GM19035 (cell line): ENCODE data around the gene TMEM187.
A peak's percentile ranks its signal among the peaks of the same experiment; 100 is the strongest.

Experiments
- ATAC-seq: cut with Tn5 transposase; IDR thresholded peaks from one replicate; pipeline ENCODE4 v1.9.1; 2021; ENCODE audit not compliant: unreplicated experiment

TMEM187 gene

DNA sequence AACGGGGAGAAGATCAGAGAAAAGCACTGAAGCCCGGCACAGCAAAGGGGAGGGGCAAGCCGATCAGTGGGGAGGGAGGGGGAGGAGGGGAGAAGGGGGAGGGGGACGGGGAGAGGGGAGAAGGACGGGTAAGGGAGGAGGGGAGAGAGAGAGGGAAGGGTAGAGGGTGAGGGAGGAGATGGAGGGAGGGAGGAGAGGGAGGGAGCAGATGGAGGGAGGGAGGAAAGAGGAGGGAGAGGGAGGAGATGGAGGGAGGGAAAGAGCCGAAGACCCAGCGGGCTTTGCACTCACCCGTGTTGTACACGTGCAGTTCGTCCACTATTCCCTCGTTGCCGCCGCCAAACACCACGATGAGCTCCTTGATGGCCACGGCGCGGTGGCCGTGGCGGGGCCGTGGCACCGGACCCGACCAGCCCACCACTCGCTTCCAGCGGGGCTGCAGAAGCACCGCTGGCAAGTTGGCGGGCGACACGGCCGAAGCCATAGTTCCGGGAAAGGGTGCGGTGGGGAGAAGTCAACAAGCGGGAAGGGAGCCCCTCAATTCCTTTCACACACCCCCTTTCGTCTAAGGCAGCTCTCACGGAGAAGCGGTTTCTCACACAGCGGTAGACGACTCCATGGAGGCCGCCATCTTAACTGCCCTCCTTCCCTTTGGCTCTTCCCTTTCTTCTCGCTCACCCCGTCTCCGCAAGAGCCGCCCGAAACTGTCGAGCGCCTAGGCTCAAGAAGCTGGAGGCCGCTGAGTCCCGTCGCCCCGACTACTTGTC, 2.0 kb upstream of the TMEM187 start:
- peak; percentile 0 for ATAC-seq

- peak; percentile 36 for ATAC-seq
Measured at GRCh38 chrX:153971124-153971449, 1.5 kb upstream of the TMEM187 start.

- peak; percentile 48 for ATAC-seq
Measured at GRCh38 chrX:153971450-153972367, 845 bp upstream of the TMEM187 start, which contains the start of gene HCFC1. Gene HCFC1 (minus strand): TSS chrX:153971818. CDS start chrX:153970840, 978 bp downstream.

- no peak for ATAC-seq
Measured at GRCh38 chrX:153973127-153974002, 811 bp downstream of the TMEM187 start.

DNA sequence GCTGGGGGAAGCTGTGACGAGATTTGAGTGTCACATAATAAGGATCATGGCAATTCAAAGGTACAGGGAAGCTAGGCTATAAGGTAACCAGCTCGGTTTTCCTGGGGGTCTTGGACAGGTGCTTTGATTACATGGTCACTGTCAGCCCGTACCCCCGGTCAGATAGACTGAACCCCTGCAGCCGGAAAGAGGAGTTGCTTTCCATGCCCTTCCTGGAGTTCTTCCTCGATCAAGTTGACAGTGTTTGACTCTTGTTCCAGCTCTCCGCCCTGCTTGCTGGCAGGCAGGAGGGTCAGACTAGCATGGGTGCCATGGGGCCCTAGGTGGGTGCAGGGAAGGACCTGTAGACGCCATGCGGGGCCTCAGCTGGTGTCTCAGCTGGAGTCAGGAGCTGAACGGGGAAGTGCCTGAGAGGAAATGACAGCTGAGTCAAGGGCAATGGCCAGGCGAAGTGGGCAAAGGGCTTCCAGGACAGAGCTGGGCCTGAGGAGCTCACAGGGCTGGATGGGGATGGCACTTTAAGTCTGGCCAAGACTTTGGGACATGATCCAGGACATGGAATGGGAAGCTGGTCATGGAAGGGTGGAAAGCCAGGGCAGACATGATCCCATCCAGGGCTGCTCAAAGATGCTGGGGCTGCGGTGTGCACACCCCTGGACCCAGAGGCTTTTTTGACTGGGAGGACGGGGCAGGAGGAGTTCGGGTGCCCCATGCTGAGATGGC, 1.6 kb downstream of the TMEM187 start:
- ATAC-seq, result no peak

DNA sequence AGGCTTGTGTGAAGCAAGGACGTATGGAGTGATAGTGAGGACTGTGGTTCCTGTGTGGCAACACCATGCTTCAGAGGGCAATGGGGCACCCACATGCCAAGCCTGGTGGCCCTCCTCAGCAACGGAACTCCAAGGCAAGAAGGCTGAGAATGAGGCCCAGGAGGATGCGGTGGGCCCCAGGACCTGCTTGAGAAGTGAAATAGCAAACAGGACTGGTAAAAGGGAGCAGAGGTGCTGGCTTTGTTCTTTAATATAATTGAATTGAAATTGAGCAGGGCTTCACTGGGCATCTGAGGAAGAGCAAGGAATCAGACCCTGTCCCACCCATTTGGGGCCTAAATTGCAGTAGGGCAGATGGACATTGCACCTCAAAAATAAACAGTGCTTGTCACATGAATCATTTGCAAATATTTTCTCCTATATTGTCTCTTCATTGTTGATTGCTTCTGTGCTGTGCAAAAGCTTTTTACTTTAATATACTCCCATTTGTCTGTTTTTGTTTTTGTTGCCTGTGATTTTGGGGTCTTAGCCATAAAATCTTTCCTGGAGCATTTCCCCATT, 2.3 kb downstream of the TMEM187 start:
- ATAC-seq, result no peak

DNA sequence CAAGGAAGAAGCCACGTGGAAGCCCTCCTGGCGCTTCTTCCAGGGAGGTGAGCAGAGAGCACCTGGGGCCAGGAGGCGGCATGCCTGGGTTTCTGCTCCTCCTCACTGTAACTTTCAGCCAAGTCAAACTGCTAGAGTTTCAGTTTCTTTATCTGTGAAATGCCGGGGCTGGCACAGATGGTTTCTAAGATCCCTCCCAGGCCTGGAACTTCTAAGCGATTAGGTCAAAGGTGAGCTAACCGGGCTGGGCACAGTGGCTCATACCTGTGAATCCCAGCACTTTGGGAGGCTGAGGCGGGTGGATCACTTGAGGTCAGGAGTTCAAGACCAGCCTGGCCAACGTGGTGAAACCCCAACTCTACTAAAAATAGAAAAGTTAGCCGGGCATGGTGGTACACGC, 7.8 kb downstream of the TMEM187 start:
- peak; percentile 55 for ATAC-seq

DNA sequence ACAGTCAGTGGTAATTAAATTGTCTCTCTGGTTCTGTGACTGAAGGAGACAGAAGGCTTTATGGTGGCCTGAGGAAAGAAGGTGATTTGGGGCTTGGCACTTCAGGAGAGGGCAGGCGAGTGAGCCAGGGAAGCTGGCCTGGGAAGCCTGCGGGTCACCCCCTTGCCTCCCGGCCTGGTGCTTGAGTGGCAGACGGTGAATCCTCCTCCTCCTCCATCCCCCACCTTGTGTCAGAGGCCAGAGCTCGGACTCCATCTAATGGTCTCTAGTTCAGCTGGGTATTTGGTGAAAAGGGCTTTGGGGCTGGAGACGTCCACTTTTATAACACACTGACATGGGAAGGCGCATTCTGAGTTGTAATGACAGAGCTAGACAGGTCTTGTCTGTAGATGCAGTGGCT, 8.7 kb downstream of the TMEM187 start:
- ATAC-seq, result no peak

- ATAC-seq, result no peak
Measured at GRCh38 chrX:153981771-153982533, 9.4 kb downstream of the TMEM187 start.

DNA sequence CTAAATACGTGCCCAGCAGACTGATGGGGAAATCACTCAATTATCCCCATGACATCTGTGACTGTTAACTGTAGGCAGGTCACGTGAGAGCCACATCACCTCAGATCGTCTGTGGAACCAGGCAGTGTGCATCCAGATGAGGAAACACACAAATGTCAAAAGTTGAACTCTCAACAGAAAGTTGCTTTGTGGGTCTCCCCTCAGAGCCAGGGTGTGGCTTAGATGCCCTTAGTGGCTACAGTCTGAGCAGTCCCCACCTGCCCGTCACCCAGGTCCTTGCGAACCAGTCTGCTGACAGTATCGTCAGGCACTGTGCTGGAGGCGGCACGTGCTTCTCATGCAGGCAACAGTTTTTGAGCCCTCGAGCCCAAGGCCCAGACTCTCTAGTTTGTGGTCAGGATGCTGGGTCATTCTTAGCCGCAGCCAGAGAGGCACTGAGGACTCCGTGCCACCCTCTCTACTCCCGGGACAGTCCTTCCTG, 10.8 kb downstream of the TMEM187 start:
- no peak for ATAC-seq

DNA sequence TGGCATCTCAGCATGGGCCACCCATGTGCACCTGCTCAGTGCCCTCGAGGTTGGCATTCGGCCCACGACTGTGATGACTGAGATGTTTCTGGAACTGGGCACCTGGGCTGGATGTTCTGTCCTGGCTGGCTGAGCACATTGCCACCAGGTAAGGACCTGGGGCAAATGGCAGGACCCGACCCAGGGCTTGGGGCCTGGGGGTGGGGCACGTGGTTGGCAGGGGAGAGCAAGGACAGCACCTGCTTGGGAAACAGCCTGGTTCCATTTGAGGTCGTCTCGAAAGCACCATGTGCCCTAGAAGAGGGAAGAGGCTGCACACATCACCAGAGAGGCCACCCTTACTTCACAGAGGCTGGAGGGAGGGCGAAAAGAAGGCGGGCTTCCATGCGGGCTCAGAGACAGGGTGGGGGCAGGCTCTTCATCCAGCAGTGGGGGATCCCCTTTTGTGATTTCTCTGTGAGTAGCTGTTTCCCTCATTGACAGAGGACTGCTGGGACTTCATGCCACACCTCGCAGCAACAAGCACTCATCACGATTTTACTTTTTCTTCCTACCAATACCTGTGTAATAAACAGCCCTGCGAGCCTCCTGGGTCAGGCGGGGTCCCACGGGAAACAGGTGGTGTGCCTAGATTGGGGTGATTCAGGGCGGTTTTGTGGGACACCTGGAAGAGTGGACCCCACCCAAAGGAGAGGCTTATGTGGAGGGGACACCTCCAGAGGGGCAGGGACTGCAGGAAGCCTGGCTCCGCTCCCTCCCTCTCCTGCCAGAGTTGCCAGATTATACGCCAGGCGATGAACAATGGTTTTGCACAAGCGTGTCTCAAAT, 12.0 kb downstream of the TMEM187 start:
- no peak for ATAC-seq

DNA sequence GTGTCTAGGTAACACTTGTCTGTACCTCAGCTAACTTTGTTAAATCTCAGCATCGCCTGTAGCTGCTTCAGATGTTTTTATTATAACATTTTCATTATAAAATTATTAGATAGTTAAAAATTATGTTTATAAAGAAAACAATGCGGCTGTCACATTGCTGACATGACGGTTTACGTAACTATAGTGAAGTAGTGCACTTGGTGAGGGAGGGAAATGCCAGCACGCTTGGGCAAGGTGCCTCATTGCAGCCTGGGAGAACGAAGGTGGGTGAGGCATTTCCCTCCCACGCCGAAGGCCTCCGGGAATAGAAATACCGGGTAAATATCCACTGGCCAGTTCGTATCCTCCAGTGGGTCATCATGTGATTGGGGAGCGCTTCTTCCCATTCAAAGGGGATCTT, 15.9 kb downstream of the TMEM187 start:
- no peak for ATAC-seq

DNA sequence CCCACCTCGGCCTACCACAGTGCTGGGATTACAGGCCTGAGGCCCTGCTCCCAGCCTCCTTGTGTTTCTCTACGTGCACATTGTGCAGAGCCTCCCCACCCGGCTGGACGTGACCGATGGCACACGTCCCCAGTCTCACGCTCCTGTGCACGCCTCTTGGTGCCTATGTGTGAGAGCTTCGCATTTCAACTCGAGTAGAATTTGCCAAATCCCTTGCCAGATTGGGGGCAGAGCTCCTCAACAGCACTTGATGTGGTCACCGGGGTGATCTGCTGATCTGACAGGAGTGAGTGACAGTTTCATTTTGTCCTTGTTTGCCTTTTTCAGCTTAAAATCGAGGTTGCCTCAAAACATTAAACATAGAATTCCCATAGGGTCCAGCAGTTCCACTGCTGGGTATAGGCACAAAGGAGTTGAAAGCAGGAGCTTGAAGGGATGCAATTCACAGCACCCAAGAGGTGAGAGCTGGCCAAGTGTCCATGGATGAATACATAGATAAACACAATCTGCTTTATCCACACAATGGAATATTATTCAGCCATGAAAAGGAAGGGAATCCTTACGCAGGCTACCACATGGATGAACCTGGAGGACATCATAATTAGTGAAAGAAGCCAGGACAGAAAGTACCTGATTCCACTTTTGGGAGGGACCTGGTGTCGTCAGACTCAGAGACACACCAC, 17.6 kb downstream of the TMEM187 start:
- ATAC-seq, result no peak

DNA sequence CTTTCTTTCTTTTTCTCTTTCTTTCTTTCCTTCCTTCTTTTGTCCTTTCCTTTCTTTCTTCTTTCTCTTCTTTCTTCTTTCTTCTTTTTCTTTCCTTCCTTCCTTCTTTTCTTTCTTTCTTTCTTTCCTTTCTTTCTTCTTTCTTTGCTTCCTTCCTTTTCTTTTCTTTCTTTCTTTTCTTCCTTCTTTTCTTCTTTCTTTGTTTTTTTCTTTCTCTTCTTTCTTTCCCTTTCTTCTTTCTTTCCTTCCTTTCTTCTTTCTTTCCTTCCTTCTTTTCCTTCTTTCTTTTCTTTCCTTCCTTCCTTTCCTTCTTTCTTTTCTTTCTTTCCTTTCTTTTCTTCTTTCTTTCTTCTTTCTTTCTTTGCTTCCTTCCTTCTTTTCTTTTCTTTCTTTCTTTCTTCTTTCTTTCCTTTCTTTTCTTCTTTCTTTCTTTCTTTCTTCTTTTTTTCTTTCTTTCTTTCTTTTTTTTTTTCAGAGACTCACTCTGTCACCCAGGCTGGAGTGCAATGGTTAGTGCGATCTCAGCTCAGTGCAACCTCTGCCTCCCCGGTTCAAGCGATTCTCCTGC, 18.5 kb downstream of the TMEM187 start:
- no peak for ATAC-seq

- no peak for ATAC-seq
Measured at GRCh38 chrX:153992180-153992579, 19.6 kb downstream of the TMEM187 start.

GRCh38 chrX:153993079-153993478, 20.5 kb downstream of the TMEM187 start:
- ATAC-seq, result no peak

GRCh38 chrX:153993978-153994377, 21.4 kb downstream of the TMEM187 start:
- ATAC-seq, result no peak
